Panc1 (cell line): ENCODE results near the gene ATF3. TPM values are rescaled to one million over a fixed set of nuclear protein-coding genes. Genes with fewer than 3 reads are reported as not detected.

ENCODE experiments used
- ATAC-seq: fragments of 200-7000 bp; cut with Tn5 transposase; 2 replicates; pipeline ENCODE4 v1.9.1; 2020; ENCODE audit warnings: mild to moderate bottlenecking, moderate library complexity
- BruUV-seq: library from RNA; stranded (reverse); fragments of 400-500 nt; replicated peaks from 2 replicates; lab custom pipeline; 2021; lab: Mats Ljungman, UMichigan
- CTCF ChIA-PET: fragments of 300-600 bp; sonication (Branson Sonifier 250); formaldehyde crosslinking; loops from one replicate; lab custom pipeline; 2022; ENCODE audit warnings: antibody characterized with exemption; lab: Charles Lee
- POLR2A ChIA-PET: fragments of 300-600 bp; sonication (Branson Sonifier 250); formaldehyde crosslinking; loops from one replicate; lab custom pipeline; 2022; ENCODE audit warnings: antibody characterized with exemption; lab: Charles Lee
- DNase-seq: peaks from one replicate; pipeline ENCODE4 v3.0.0-alpha.2; 2010; ENCODE audit warnings: low read depth, low spot score
- H3K27ac ChIP-seq: 2 replicates; pipeline ENCODE4 v1.5.1; 2011; ENCODE audit warnings: mild to moderate bottlenecking, low read length, inconsistent platforms
- H3K27me3 ChIP-seq: fragments of 200-500 bp; sonication (Bioruptor generic); 2 replicates; pipeline ENCODE4 v1.6.0; 2014; ENCODE audit warnings: low read length, inconsistent platforms; ENCODE audit not compliant: control insufficient read depth, insufficient read depth
- H3K36me3 ChIP-seq: fragments of 200-500 bp; sonication (Bioruptor generic); 2 replicates; pipeline ENCODE4 v1.5.1; 2014; ENCODE audit warnings: inconsistent platforms, mild to moderate bottlenecking, low read length, moderate library complexity; ENCODE audit not compliant: control insufficient read depth, insufficient read depth
- H3K4me1 ChIP-seq: 2 replicates; pipeline ENCODE4 v1.5.1; 2011; ENCODE audit warnings: inconsistent platforms, mild to moderate bottlenecking, low read length, moderate library complexity; ENCODE audit not compliant: control insufficient read depth, insufficient read depth
- H3K4me3 ChIP-seq, 2 experiments: 2 replicates each; pipeline ENCODE4 v1.5.1; 2011 to 2012; ENCODE audit warnings: low read depth in 2 of 2, low read length in 2 of 2, mild to moderate bottlenecking in 2 of 2, inconsistent platforms in 1 of 2, moderate library complexity in 1 of 2
- H3K9me3 ChIP-seq: fragments of 200-500 bp; sonication (Bioruptor generic); 2 replicates; pipeline ENCODE4 v1.5.1; 2014; ENCODE audit warnings: low read depth, mild to moderate bottlenecking, inconsistent platforms, low read length, moderate library complexity; ENCODE audit not compliant: control insufficient read depth, insufficient read depth
- POLR2AphosphoS5 ChIP-seq: IDR thresholded peaks from 2 replicates; pipeline ENCODE4 v1.6.1; 2012; ENCODE audit warnings: mild to moderate bottlenecking, low read depth, low read length, moderate library complexity
- SIN3A ChIP-seq: IDR thresholded peaks from 2 replicates; pipeline ENCODE4 v1.6.1; 2012; ENCODE audit warnings: low read depth, mild to moderate bottlenecking, low read length, moderate library complexity, borderline replicate concordance; ENCODE audit not compliant: insufficient read depth
- TCF7L2 ChIP-seq: IDR thresholded peaks from 2 replicates; pipeline ENCODE4 v1.6.1; 2011; ENCODE audit warnings: mild to moderate bottlenecking, low read depth, low read length, inconsistent platforms
- in situ Hi-C: cut with HindIII; loops from 2 replicates; pipeline ENCODE4 v1.10.0; 2016; ENCODE audit warnings: low sequenced_read_pairs, low pct_unique_long_range_greater_than_20kb
- intact Hi-C: fragments of 100-400 bp; cut with micrococcal nuclease; formaldehyde crosslinking; loops from one replicate; pipeline ENCODE4 v1.10.0; 2022; ENCODE audit not compliant: unreplicated experiment
- total RNA-seq: library from RNA; stranded (reverse); gene quantifications from one replicate; pipeline ENCODE4 v1.2.1, GENCODE V29; 2021; ENCODE audit not compliant: unreplicated experiment
- TF ChIP-seq, protein P1 (sequence below): fragments of 450-650 bp; IDR thresholded peaks from 2 replicates; pipeline ENCODE4 v1.5.1; 2017; ENCODE audit warnings: mild to moderate bottlenecking
- TF ChIP-seq, protein P2 (sequence below), 2 experiments: IDR thresholded peaks; 2 replicates each; pipeline ENCODE4 v1.6.1; 2011 to 2012; ENCODE audit warnings: low read depth in 2 of 2, control low read depth in 1 of 2, low read length in 1 of 2, mild to moderate bottlenecking in 1 of 2, moderate library complexity in 1 of 2; ENCODE audit not compliant: insufficient read depth in 1 of 2

Gene ATF3
- total RNA-seq, 1 experiment from 2014 or later: 13.3 TPM

DNA sequence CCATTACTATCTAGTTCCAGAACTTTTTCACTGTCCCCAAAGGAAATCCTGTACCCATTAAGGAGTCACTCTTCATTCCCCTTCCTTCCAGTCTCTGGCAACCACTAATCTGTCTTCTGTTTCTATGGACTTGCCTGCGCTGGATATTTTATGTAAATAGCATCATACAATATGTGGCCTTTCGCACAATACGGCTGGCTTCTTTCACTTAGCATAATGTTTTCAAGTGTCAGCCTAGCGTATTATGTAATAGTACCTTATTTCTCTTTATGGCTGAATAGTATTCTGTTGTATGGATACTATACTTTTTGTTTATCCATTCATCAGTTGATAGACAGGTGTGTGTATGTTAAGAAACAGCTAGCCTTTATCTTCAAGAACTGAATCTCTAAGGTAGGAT, 14.3 kb downstream of the ATF3 start:
- BruUV-seq: no TSS peak
- ATAC-seq (no peak), DNase-seq (no peak)
- no peak overlapping the region for H3K4me3 ChIP-seq
- H3K4me1 ChIP-seq: no peaks in the 10 kb centered on the region
- no peaks in the 10 kb centered on the region for H3K9me3 ChIP-seq
- no peaks in the 10 kb centered on the region for H3K36me3 ChIP-seq
- in situ Hi-C loops: no loop called here
- TF ChIP-seq, protein P1, sequence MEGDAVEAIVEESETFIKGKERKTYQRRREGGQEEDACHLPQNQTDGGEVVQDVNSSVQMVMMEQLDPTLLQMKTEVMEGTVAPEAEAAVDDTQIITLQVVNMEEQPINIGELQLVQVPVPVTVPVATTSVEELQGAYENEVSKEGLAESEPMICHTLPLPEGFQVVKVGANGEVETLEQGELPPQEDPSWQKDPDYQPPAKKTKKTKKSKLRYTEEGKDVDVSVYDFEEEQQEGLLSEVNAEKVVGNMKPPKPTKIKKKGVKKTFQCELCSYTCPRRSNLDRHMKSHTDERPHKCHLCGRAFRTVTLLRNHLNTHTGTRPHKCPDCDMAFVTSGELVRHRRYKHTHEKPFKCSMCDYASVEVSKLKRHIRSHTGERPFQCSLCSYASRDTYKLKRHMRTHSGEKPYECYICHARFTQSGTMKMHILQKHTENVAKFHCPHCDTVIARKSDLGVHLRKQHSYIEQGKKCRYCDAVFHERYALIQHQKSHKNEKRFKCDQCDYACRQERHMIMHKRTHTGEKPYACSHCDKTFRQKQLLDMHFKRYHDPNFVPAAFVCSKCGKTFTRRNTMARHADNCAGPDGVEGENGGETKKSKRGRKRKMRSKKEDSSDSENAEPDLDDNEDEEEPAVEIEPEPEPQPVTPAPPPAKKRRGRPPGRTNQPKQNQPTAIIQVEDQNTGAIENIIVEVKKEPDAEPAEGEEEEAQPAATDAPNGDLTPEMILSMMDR: no peak
- TF ChIP-seq TCF7L2 (no peak), SIN3A (no peak)
- ChIA-PET POLR2A (no interaction called here), CTCF (no interaction called here)
- no peaks in the 10 kb centered on the region for H3K27me3 ChIP-seq
- no peak overlapping the region for H3K27ac ChIP-seq
- intact Hi-C loops: no loop called here

DNA sequence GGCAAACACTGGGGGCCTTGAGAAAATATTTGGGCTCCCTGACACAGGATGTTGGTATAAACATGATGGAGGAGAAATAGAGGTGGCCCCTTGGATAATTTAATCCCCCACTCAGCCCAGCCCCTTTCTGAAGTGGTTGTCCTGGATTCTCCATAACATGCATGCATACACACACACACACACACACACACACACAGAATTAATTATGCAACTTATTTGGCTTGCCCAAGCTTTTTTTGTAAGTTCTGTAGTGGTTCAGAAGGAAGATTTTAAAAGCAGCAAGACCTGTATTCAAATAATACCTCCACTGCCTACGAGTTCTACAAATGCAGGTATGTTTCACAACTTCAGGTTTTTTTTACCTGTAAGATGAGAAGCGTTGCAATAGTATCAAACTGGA, 15.0 kb downstream of the ATF3 start:
- DNase-seq (no peak), ATAC-seq (no peak)
- Histone ChIP-seq H3K27ac (no peak overlapping the region), H3K36me3 (no peaks in the 10 kb centered on the region), H3K9me3 (no peaks in the 10 kb centered on the region), H3K4me3 (no peak overlapping the region), H3K27me3 (no peaks in the 10 kb centered on the region), H3K4me1 (no peaks in the 10 kb centered on the region)
- ChIA-PET POLR2A (no interaction called here), CTCF (interaction anchor here (0.6 kb wide), 1 partner anchor 551 kb away, joined by 3 read pairs; no protein-coding TSS in a partner anchor)
- in situ Hi-C loops (no loop called here), intact Hi-C loops (no loop called here)
- BruUV-seq: no TSS peak
- TF ChIP-seq POLR2AphosphoS5: no peak
- no peak for TF ChIP-seq SIN3A
- TF ChIP-seq, protein P1: no peak
- no peak for TF ChIP-seq TCF7L2
- TF ChIP-seq, protein P2, sequence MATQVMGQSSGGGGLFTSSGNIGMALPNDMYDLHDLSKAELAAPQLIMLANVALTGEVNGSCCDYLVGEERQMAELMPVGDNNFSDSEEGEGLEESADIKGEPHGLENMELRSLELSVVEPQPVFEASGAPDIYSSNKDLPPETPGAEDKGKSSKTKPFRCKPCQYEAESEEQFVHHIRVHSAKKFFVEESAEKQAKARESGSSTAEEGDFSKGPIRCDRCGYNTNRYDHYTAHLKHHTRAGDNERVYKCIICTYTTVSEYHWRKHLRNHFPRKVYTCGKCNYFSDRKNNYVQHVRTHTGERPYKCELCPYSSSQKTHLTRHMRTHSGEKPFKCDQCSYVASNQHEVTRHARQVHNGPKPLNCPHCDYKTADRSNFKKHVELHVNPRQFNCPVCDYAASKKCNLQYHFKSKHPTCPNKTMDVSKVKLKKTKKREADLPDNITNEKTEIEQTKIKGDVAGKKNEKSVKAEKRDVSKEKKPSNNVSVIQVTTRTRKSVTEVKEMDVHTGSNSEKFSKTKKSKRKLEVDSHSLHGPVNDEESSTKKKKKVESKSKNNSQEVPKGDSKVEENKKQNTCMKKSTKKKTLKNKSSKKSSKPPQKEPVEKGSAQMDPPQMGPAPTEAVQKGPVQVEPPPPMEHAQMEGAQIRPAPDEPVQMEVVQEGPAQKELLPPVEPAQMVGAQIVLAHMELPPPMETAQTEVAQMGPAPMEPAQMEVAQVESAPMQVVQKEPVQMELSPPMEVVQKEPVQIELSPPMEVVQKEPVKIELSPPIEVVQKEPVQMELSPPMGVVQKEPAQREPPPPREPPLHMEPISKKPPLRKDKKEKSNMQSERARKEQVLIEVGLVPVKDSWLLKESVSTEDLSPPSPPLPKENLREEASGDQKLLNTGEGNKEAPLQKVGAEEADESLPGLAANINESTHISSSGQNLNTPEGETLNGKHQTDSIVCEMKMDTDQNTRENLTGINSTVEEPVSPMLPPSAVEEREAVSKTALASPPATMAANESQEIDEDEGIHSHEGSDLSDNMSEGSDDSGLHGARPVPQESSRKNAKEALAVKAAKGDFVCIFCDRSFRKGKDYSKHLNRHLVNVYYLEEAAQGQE (IDR thresholded peaks at IDR 0.05; ENCODE audit: insufficient read depth in 1 of 2, low read depth in 2 of 2, low read length in 1 of 2): no peak
